Adipose tissue (tissue), 3 donors: Measurements from ENCODE around the gene CRIP1. TPM values are rescaled to one million over a fixed set of nuclear protein-coding genes. Genes with fewer than 3 reads are reported as not detected.

ENCODE experiments used
- H3K27ac ChIP-seq: one replicate; pipeline ENCODE4 v1.5.1; 2013; ENCODE audit warnings: low read depth, low read length
- WGBS, 3 donors: extraction: QIAGEN DNeasy Blood & Tissue Kit; methylation state at CpG; one replicate each; pipeline ENCODE4 v1.1.7; 2013; 5-methylcytosine and 5-hydroxymethylcytosine counted together
- polyA plus RNA-seq, 3 donors: library from polyadenylated mRNA; stranded (reverse); fragments of 200-250 nt; gene quantifications; one replicate each; pipeline ENCODE4 v1.2.3, GENCODE V29; 2013
- donor health status: healthy with polysubstance abuse.
- donor health status: Bipolar disorder and iron deficiency.
- donor health status: healthy.

CRIP1 gene
- polyA plus RNA-seq, 3 donors: 16.9 to 258 (median 122) TPM

DNA sequence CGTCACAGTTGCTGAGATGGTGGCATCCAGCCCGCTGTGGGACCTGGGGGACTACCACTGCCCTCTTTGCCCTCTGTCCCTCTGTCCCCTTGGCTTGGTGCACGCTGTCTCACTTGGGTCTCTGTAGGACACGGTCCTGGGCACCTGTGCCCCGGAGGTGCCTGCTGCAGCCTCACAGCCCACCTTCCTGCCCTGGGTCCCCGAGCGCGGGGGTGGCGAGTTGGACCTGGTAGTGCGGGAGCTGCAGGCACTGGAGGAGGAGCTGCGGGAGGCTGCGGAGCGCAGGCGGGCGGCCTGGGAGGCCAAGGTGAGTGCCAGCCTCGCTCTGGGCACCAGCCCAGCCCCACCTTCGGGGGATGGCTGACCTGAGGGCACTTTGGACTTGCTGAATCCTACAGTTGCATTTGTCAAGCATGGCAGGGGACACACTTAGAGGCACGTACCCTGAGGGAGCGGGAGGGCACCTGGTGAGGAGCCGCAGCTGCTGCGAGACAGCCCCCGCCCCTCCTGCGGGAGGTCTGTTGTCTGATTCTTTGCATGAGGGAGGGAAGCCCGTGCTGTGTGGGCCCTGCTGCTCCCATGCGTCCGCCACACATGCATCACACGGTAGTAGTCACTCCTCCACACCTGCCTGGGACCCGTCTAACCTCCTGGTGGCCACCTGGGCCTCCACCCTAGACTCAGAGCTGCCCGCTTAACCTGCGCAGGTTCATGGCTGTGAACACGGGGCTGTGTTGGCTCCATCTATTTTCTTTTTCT is 11.2 kb downstream of the CRIP1 start:
- 91 to 96% (median 94%) methylated on average over 27 to 31 of the region's 31 CpGs for WGBS, 3 donors
- no peak overlapping the region for H3K27ac ChIP-seq

DNA sequence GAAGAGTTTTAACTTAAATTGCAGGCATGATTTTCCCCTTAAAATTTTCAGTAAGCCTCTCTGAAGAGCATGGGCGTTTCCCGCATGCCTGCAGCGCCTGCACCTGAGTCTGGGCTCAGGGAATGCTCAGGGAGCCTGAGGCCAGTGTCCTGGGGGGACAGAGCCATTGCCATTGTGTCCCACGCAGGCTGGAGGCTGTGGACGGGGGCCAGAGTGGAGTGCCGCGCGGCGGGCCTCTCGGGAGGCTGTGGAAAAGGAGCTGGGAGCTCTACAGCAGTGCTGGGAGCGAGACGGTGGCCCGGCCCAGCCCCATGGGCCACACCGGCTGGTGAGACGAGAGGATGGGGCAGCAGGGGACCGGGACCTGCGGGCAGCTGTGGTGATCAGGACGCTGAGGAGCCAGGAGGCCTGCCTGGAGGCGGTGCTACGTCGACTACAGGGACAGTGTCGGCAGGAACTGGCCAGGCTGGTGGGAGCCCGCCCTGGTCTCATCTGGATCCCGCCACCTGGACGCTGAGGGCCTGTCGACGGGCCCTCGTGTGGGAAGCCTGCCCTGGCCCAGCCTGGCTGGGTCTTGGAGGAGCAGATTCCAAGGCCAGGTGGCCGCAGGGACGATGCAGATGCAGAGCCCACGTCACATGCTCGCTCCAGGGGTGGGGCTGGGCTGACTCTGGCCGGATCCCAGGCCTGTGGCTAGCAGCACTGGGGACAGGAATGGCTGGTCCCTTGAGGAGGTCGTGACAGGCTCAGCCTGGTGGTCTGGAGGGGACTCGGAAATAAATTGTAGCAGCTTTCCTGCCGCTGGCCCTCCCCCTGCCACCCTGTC is 12.0 kb downstream of the CRIP1 start:
- H3K27ac ChIP-seq: no peak overlapping the region
- 87 to 93% (median 89%) methylated on average over 36 of the region's 36 CpGs for WGBS, 3 donors

DNA sequence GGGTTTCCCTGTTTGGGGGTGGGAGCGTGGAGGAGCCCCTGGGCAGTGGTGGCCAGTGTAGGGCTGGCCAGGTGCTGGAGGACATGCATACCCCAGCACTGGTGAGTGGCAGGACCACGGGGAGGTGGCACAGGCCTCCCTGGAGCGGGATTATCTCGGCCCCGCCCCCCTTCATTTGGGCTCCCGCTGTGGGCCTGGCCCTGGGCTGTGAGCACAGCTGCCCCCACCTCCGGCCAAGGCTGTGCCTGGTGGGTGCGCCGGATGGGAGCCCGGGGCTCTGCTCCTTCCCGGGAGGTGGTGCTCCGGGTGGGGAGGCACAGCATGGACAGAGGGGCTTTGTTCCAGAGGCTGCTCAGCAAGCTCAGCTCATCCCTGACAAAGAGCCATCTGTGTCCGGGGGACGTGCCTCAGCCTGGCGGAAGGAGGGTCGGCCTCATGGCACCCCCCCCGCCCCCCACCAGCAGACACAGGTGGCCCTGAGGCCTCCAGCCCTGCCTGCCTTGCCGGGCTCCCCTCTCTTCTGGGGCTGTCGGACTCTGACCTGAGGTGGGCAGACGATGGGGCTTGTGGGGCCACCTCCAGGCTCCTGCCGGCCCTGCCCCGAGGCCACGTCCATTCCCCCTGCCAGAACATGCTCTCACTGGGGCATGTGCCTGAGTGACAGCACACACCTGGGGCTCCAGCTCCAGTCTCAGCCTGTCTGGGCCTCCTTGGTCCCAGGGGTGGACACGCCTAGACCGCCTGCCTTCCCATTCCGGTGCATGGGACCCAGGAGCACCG is 12.8 kb downstream of the CRIP1 start:
- 72 to 88% (median 83%) methylated on average over 21 to 27 of the region's 27 CpGs for WGBS, 3 donors

DNA sequence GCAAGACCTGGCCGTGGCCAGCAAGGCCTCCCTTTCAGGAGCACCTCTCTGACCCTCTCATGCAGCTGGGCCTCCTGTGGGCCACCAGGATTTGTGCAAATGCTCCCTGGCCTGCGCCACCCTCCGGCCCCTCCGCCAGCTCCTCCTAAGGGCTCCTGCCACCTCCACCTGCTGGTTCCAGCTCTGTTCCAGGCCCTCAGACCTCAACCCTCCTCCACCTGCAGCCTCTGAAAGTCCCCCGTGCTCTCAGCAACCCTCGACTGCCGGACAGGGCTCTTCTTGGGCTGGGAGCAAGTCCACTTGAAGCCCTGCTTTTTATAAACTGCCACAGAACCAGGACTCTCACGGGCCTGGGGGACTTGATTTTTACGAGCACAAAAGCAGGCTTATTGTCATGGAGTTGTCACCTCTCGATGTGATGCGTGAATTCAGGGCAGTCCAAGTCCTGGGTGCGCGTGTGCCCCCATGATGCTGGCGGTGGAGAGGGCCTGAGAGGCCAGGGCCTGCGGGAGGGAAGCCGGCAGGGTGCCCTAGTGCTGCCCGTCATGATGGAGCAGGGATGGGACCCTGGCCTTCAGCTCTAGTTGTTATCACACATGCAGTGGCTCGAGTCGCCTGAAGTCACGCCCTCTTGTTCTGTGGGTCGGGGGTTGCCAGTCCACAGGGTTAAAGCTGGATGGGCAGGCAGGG is 13.5 kb downstream of the CRIP1 start:
- H3K27ac ChIP-seq: no peak overlapping the region
- 86 to 88% (median 88%) methylated on average over 21 of the region's 21 CpGs for WGBS, 3 donors

More for the DNA sequence above, 12.8 kb downstream of the CRIP1 start:
- no peak overlapping the region for H3K27ac ChIP-seq

DNA sequence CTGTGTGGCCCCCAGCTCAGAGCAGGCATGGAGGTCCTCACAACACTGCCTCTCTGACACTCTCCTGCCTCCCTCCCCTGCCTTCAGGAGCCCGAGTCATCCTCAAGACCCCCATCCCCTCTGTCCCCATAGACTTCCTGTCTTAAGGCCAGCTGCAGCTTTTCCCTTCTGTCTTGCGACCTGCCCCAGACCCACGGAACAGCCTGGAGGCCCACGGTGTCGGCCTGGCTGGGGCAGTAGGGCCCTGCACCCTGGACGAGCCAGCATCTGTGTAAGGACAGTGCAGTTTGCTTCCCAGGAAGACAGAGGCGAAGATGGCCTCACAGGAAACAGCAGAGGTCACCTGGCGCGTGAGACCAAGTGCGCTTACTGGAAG is 14.0 kb downstream of the CRIP1 start:
- 52 to 70% (median 57%) methylated on average over 10 of the region's 10 CpGs for WGBS, 3 donors
- H3K27ac ChIP-seq: no peak overlapping the region

DNA sequence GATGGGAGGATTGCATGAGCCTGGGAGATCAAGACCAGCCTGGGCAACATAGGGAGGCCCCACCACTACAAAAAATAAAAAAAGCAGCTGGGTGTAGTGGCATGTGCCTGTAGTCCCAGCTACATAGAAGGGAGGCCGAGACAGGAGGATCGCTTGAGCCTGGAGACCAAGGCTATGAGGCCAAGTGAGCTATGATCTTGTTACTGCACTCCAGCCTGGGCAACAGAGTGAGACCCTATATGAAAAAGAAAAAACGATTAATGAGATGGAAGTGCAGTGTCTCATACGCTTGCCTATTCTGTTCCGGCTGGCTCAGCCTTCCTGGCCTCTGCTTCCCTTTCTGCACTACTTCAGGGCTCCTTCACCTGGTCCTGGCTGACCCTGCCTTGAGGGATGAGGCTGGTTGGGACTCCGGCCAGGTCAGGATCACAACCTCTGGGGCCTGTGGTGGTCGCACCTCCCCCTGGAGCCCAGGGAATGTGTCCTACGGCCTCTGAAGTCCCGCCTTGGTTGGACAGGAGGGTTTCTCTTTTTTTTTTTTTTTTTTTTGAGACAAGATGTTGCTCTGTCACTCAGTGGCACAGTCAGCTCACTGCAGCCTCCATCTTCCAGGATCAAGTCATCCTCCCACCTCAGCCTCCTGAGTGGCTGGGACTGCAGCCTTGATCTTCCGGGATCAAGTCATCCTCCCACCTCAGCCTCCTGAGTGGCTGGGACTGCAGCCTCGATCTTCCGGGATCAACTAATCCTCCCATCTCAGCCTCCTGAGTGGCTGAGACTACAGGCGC is 15.0 kb downstream of the CRIP1 start:
- H3K27ac ChIP-seq: no peak overlapping the region
- WGBS, 3 donors: 87 to 89% (median 87%) methylated on average over 13 of the region's 13 CpGs

DNA sequence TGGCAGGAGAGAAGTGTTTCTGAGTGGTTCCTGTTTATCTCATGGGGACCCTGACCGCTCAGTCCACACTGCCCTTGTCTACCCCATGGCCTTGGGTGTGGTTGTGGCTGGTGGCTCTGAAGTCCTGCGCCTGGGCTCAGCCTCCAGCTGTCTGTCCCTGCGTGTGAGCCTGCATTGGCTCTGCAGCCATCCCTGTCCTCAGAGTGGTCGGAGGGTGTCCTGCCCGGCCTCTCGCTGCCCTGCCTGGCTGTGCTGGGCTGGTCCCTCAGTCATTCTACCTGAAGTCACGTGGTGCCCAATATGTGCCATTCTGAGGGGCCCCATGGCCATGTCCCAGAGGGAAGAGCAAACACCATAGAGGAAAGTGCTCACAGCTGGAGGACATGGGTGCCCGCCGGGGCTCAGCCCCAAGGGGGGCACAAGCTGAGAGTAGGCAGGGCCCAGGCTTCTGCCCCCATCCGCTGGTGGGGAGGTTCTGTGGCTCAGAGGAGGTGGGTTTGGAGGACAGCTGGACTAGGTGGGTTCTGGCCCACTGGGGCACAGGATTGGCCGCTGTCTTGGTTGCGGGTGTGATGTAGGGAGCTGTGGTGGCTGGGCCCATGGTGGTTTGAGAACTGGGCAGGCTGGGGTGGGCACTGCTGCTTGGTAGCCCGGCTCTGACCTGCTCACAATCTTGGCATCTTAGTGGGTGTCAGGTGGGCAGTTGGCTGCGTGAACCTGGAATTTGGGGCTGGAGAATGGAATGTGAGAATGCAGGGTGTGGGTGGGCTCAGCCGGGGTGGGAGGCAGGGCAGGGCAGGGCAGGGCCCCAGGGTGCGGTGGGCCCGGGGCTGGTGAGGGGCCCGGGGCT is 16.0 kb downstream of the CRIP1 start:
- no peak overlapping the region for H3K27ac ChIP-seq
- 86 to 88% (median 86%) methylated on average over 15 to 18 of the region's 18 CpGs for WGBS, 3 donors

DNA sequence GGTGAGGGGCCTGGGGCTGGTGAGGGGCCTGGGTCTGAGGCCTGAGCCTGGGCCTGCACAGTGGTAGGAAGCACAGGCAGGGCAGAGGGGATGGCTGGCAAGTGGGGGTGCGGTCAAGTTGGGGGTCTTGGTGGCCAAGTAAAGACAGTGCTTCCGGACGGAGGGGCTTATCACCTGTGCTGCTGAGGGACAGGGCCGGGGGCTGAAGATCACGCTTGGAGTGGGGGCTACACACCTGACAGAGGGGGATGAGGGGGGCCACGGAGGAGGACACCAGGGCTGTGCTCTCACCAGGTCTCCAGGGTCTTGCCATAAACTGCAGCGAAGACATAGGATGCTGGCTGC is 16.6 kb downstream of the CRIP1 start:
- H3K27ac ChIP-seq: no peak overlapping the region
- WGBS, 3 donors: 84 to 96% (median 86%) methylated on average over 7 of the region's 7 CpGs

DNA sequence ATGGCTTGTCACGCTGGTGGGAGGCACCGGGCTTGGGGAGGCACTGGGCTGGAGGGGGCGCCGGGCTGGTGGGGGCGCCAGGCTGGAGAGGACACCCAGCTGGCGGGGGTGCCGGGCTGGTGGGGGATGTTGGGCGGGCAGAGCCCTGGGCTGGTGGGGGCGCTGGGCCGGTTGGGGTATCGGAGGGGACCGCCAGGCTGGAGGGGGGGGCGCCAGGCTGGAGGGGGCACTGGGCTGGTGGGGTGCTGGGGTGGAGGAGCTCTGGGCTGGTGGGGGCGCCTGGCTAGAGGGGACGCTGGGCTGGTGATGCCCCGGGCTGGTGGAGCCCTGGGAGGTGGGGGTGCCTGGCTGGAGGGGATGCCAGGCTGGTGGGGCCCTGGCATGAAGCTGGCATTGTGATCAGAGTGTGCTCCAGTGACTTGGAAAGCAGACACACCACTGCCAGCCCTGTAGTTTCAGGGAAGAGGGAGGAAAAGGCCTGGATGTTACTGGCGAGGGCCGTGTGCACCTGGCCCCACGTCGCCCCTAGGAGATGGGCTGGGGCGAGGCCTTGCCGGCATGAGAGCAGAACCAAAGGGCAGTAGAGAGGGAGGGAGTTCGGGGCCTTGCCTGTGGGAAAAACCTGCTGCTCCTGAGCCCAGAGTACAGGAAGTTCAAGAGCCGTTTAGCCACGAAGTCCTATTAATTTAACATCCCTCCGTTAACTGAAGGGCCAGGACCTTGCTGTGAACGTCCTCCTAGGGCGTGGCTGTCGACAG is 17.4 kb downstream of the CRIP1 start:
- no peak overlapping the region for H3K27ac ChIP-seq
- 73 to 81% (median 75%) methylated on average over 29 of the region's 29 CpGs for WGBS, 3 donors

DNA sequence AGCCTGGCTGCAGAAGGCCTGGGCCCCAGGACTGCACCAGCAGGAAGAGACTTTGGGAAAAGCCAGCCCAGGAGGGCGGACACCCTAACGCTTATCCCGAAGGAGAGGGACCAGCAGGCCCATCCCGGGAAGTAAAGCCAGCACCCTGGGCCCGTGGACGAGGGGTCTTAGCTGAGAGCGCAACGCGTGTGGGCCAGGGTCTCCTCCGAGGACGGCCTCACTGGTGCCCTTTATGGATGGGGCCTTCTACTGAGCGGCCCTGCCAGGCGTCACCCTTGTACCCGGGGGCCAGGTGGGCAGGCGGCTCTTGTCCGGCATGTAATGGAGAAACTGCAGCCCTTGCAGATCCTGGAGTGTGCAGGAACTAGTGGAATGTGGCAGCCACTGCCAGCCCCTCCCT is 18.4 kb downstream of the CRIP1 start:
- H3K27ac ChIP-seq: no peak overlapping the region
- 82 to 89% (median 89%) methylated on average over 15 to 16 of the region's 16 CpGs for WGBS, 3 donors

DNA sequence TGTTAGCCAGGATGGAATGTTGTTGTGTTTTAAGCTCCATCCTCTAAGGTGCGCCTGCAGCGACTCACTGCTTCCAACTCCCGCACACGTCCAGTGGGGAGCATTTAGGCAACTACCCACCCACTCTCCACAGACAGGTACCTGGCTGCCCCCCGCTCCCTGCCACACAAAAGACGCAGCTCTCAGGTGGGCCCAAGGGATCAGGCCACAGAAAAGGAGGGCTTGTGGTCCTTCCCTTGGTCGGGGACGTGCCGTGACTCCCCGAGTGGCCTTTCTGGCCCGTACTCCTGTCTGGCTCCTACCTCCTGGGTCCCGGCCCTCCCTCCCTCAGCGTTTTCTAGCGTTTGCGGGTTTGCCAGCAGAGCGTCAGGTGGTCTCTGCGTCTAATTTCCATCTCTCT is 20.6 kb downstream of the CRIP1 start:
- H3K27ac ChIP-seq: no peak overlapping the region
- WGBS, 3 donors: 67 to 76% (median 70%) methylated on average over 17 of the region's 17 CpGs

DNA sequence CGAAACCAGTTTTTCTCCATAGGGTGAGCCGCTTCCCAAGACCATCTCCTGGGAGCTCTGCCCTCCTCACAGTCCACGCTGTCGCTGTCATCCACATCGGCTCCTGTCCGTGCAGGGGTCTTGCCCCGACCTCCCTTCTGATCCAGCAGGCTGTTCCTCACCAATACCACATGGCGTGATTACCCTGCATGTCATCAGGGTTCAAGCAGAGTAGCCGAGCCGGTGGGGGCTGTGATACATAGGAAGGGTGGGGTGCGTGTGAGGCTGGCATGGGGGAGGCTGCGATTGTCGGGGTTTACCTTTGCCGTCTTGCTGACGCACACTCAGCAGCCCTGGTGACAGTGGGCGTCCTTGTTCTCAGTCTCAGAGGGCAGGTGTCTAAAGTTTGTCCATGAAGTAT is 21.4 kb downstream of the CRIP1 start:
- 76 to 82% (median 76%) methylated on average over 16 of the region's 16 CpGs for WGBS, 3 donors
- H3K27ac ChIP-seq: no peak overlapping the region

DNA sequence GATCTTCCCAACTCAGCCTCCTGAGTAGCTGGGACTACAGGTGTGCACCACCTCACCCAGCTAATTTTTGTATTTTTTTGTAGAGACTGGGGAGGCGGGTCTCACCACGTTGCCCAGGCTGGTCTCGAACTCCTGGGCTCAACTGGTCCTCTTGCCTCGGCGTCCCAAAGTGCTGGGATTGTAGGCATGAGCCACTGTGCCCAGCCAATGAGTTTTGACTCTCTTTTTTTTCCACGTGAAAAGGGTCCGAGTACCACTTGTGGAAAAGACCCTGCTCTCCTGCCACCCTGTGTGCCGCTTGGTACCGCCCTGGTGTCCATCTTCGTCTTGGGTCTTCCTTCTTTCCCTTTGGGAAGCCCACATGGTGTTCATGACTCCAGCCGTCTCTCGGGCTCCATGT is 21.9 kb downstream of the CRIP1 start:
- WGBS, 3 donors: 87 to 91% (median 90%) methylated on average over 12 of the region's 12 CpGs
- H3K27ac ChIP-seq: no peak overlapping the region

DNA sequence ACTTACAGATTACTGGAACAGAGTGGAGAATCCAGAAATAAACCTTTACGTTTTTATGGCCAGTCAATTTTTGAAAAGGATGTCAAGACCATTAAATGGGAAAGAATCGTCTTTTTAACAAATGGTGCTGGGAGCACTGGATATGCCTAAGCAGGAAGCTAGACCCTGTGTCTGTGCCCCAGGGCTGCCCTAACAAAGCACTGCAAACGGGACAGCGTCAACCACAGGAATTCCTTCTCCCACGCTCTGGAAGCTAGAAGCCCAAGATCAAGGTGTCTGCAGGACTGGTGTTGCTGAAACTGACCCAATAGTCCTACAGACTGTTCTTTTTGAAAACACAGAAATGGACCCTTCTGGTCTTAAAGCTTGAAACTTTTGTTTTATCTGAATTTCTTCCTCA is 30.4 kb downstream of the CRIP1 start:
- 54 to 62% (median 60%) methylated on average over 5 of the region's 5 CpGs for WGBS, 3 donors
- H3K27ac ChIP-seq: no peak overlapping the region

DNA sequence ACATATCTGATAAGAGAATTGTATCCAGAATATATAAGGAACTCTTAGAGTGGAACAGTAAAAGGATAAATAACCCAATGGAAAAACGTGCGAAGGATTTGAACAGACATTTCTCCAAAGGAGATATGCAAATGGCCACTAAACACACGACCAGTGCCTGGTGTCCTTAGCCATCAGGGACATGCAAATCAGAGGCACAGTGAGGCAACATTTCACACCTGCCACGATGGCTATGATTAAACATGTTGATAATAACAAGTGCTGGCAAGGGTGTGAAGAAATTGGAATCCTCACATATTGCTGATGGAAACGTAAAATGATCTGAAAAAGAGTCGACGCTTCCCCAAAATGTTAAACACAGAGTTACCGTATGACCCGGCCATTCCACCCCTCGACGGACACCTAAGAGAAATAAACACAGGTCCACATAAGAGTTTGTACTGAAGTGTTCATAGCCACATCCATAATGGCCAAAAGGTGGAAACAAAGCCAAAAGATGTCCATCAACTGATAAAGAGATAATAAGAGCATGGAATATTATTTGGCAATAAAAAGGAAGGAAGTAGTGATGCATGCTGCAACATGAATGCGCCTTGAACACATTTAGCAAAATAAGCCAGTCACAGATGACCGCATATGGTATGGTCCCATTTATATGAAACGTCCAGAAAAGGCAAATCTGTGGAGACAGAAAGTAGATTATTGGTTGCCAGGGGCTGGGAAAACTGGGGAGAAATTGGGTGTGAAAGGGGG is 33.4 kb downstream of the CRIP1 start:
- 66 to 70% (median 68%) methylated on average over 14 of the region's 14 CpGs for WGBS, 3 donors
- H3K27ac ChIP-seq: no peak overlapping the region

DNA sequence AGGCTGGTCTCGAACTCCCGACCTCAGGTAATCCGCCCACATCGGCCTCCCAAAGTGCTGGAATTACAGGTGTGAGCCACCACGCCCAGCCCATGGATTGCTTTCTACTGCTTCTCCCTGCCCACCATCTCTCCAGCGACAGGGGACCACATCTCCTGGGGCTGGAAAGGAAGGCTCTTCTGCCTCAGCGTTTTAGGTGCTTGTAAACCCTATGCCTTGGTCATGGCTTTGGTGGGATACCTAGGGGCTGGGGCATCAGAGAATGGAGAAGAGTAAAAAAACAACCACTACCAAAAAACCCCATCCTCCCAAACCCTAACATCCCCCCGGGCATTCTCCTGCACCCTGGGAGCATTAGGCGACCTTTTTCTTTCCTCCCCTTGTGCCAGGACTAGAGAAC is 38.6 kb downstream of the CRIP1 start:
- no peak overlapping the region for H3K27ac ChIP-seq
- 88 to 91% (median 91%) methylated on average over 9 of the region's 9 CpGs for WGBS, 3 donors
